Heart right ventricle (tissue), 16 donors: ENCODE results near the gene MAD1L1. TPM values are rescaled to one million over a fixed set of nuclear protein-coding genes. Genes with fewer than 3 reads are reported as not detected.
"Not testable (repeated sequence)": the region's sequence is repeated elsewhere in the genome, so short reads cannot be mapped to it uniquely, and the experiment has no call there.

Source experiments
- ATAC-seq, 8 donors: fragments of 200-7000 bp; cut with Tn5 transposase; one replicate each; pipeline ENCODE4 v1.9.1; 2020; ENCODE audit warnings: mild to moderate bottlenecking in 8 of 8, moderate library complexity in 8 of 8, moderate number of reproducible peaks in 1 of 8
- DNase-seq, 2 donors: peaks; one replicate each; pipeline ENCODE4 v3.0.0-alpha.2; 2020
- H3K27ac ChIP-seq, 10 donors: fragments of 200-600 bp; sonication (generic) in 2 of 10; one replicate each; pipeline versions ENCODE4 v1.5.0 to v1.8.0; 2020 to 2022; ENCODE audit warnings: mild to moderate bottlenecking in 3 of 10
- H3K27me3 ChIP-seq, 7 donors: fragments of 200-600 bp; one replicate each; pipeline ENCODE4 v1.8.0; 2021 to 2022; ENCODE audit warnings: mild to moderate bottlenecking in 2 of 7
- H3K36me3 ChIP-seq, 9 donors: fragments of 200-600 bp; sonication (generic) in 1 of 9; one replicate each; pipeline versions ENCODE4 v1.5.0 to v1.8.0; 2020 to 2022; ENCODE audit warnings: mild to moderate bottlenecking in 2 of 9
- H3K4me1 ChIP-seq, 9 donors: fragments of 200-600 bp; sonication (generic) in 1 of 9; one replicate each; pipeline versions ENCODE4 v1.5.0 to v1.8.0; 2020 to 2022; ENCODE audit warnings: mild to moderate bottlenecking in 4 of 9
- H3K4me3 ChIP-seq, 10 donors: fragments of 200-600 bp; sonication (generic) in 2 of 10; one replicate each; pipeline versions ENCODE4 v1.5.0 to v1.8.0; 2020 to 2022; ENCODE audit warnings: mild to moderate bottlenecking in 7 of 10, moderate library complexity in 2 of 10
- H3K9me3 ChIP-seq, 11 donors: fragments of 200-600 bp in 10 of 11; sonication (generic) in 2 of 11; one replicate each; pipeline versions ENCODE4 v1.5.0 to v1.8.0; 2013 to 2022; ENCODE audit warnings: mild to moderate bottlenecking in 2 of 11, control low read depth in 1 of 11, moderate library complexity in 1 of 11
- WGBS, 2 donors: extraction: QIAGEN DNeasy Blood & Tissue Kit; methylation state at CpG; one replicate each; pipeline ENCODE4 v1.1.7; 2013; ENCODE audit warnings: inconsistent platforms in 1 of 2; 5-methylcytosine and 5-hydroxymethylcytosine counted together
- intact Hi-C, 10 donors: fragments of 100-400 bp; cut with DNase I; formaldehyde crosslinking; loops; one replicate each; pipeline versions ENCODE4 v1.11.1 to v1.14.2; 2022
- polyA plus RNA-seq, 2 donors: library from polyadenylated mRNA; stranded (reverse); fragments of 200-250 nt; gene quantifications; one replicate each; pipeline ENCODE4 v1.2.3, GENCODE V29; 2013
- total RNA-seq, 10 donors: library from RNA; stranded (reverse); fragmentation: NEBNext Ultra II Directional in 3 of 10; extraction: Animal tissue kit (Norgen Biotek cat#: 25700) in 3 of 10; gene quantifications; one replicate each; pipeline versions ENCODE4 v1.2.1 to v1.2.4, GENCODE V29; 2021 to 2023
- TF ChIP-seq, protein P1 (sequence below), 9 donors: fragments of 200-600 bp; sonication (generic) in 2 of 9; IDR thresholded peaks; one replicate each; pipeline versions ENCODE4 v1.5.0 to v1.8.0; 2021 to 2022; ENCODE audit warnings: antibody characterized with exemption in 9 of 9, mild to moderate bottlenecking in 5 of 9, moderate library complexity in 1 of 9
- donor health status: Arrhythmogenic right ventricular cardiomyopathy.
- donor health status: ischemic (EF 13 %, LVEDD 7.1; RV severe dilation, severe dysfunction).
- donor health status: healthy with polysubstance abuse.
- donor health status: DM: no; HTN: yes; CAD: no.
- donor health status: DM: no; HTN: no; CAD: no.
- donor health status: ischemic (EF 25% LVEDD 6.9; RV normal size, moderate dysfunction).
- donor health status: ischemic (EF 25% LVEDD 5.7; RV mildly dilated, moderate dysfunction).
- donor health status: healthy.
- donor health status: DM: yes; HTN: yes; CAD: no.
- donor health status: Ischemic cardiomyopathy.
- donor health status: ischemic (EF 35%, LVEDD 5.7; RV mildly dilated, moderate dysfunction).
- donor health status: nonischemic (EF 11% LVEDD 7.7; RV severe dilation, severe dysfunction).
- donor health status: DM: yes; HTN: yes; CAD: no.
- donor health status: PGD.
- donor health status: ischemic (EF 29% LVEDD 5.4; RV normal size, mild dysfunction).
- donor health status: nonischemic (EF 23%, LVEDD 6.1; RV moderate dilation, normal function).

The MAD1L1 gene
- total and polyA plus RNA-seq, 12 donors = 13.8 to 46.8 (median 20.2) TPM

DNA sequence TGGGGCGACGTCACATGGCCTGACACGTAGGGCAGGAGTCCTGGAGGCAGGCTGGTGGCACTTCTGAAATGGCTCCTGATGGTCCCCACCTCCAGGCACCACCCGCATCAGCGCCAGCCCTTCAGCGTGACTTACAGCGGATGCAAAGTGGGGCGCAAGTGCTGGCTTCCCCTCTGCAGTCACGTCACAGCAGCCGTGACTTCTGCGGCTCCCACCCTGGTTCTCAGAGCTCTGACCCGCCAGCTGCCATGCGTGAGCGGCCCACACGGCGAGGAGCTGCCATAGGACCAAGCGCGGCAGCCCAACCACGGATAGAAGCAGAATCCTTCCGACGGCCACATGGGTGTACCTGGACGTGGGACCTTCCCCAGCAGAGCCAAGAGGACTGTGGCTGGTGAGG is 403.6 kb downstream of the MAD1L1 start:
- peaks cover 0 to 34% (median 0%) of the 10 kb centered on the region in 11 donors for H3K9me3 ChIP-seq
- no peak overlapping the region for H3K27ac ChIP-seq
- DNase-seq (no peak), ATAC-seq (no peak)
- no peaks in the 10 kb centered on the region for H3K4me1 ChIP-seq
- WGBS, 2 donors = 94 to 96% methylated on average over 22 of the region's 22 CpGs
- no peaks in the 10 kb centered on the region for H3K36me3 ChIP-seq
- H3K27me3 ChIP-seq = no peaks in the 10 kb centered on the region
- TF ChIP-seq, protein P1, sequence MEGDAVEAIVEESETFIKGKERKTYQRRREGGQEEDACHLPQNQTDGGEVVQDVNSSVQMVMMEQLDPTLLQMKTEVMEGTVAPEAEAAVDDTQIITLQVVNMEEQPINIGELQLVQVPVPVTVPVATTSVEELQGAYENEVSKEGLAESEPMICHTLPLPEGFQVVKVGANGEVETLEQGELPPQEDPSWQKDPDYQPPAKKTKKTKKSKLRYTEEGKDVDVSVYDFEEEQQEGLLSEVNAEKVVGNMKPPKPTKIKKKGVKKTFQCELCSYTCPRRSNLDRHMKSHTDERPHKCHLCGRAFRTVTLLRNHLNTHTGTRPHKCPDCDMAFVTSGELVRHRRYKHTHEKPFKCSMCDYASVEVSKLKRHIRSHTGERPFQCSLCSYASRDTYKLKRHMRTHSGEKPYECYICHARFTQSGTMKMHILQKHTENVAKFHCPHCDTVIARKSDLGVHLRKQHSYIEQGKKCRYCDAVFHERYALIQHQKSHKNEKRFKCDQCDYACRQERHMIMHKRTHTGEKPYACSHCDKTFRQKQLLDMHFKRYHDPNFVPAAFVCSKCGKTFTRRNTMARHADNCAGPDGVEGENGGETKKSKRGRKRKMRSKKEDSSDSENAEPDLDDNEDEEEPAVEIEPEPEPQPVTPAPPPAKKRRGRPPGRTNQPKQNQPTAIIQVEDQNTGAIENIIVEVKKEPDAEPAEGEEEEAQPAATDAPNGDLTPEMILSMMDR (IDR thresholded peaks at IDR 0.05) = no peak
- intact Hi-C loops = no loop called here
- no peak overlapping the region for H3K4me3 ChIP-seq

GRCh38 chr7:1828170-1828569 is 404.6 kb downstream of the MAD1L1 start:
- 95 to 96% methylated on average over 11 to 16 of the region's 16 CpGs for WGBS, 2 donors
- H3K9me3 ChIP-seq = peaks cover 0 to 26% (median 0%) of the 10 kb centered on the region in 11 donors
- DNase-seq, H3K27ac ChIP-seq, ATAC-seq, H3K4me1 ChIP-seq, H3K36me3 ChIP-seq, intact Hi-C loops, H3K27me3 ChIP-seq, H3K4me3 ChIP-seq: not testable (repeated sequence)

DNA sequence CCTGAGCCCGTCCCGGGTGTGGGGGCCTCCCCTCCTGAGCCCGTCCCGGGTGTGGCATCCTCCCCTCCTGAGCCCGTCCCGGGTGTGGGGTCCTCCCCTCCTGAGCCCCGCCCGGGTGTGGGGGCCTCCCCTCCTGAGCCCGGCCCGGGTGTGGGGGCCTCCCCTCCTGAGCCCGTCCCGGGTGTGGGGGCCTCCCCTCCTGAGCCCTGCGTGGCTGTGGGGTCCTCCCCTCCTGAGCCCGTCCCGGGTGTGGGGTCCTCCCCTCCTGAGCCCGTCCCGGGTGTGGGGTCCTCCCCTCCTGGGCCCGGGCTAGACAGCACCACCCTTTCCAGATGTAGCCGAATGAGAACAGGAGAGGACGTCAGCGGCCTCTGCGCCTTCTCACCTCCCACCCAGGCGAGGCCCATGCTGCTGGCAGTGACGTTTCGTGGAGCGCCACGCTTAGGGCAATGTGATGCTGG is 405.2 kb downstream of the MAD1L1 start:
- 87 to 94% methylated on average over 12 to 27 of the region's 27 CpGs for WGBS, 2 donors
- H3K36me3 ChIP-seq, intact Hi-C loops, ATAC-seq, H3K4me3 ChIP-seq, H3K4me1 ChIP-seq, DNase-seq, H3K27ac ChIP-seq, H3K27me3 ChIP-seq: not testable (repeated sequence)
- peaks cover 0 to 26% (median 0%) of the 10 kb centered on the region in 11 donors for H3K9me3 ChIP-seq

DNA sequence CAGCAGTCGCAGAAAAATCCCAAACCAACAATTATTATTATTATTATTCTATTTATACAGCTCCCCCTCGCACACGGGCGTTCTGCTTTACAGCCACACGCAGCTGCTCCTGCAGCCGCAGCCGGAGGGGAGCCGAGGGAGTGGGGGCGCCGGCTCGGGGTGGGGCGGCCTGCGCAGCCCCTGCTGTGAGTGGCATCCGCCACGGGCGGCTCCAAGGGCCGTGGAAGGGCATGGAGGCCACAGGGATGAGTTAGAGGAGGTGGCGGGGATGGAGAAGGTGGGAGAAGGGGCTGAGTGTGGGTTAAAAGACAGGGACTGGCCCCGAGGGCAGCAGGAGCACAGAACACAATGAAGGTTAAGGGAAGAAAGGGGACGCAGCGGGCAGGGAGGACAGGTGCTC is 405.8 kb downstream of the MAD1L1 start:
- WGBS, 2 donors = 92 to 93% methylated on average over 17 to 18 of the region's 21 CpGs
- H3K27me3 ChIP-seq, H3K4me3 ChIP-seq, H3K4me1 ChIP-seq, H3K27ac ChIP-seq, H3K36me3 ChIP-seq, DNase-seq, ATAC-seq, intact Hi-C loops: not testable (repeated sequence)
- peaks cover 0 to 24% (median 0%) of the 10 kb centered on the region in 11 donors for H3K9me3 ChIP-seq

DNA sequence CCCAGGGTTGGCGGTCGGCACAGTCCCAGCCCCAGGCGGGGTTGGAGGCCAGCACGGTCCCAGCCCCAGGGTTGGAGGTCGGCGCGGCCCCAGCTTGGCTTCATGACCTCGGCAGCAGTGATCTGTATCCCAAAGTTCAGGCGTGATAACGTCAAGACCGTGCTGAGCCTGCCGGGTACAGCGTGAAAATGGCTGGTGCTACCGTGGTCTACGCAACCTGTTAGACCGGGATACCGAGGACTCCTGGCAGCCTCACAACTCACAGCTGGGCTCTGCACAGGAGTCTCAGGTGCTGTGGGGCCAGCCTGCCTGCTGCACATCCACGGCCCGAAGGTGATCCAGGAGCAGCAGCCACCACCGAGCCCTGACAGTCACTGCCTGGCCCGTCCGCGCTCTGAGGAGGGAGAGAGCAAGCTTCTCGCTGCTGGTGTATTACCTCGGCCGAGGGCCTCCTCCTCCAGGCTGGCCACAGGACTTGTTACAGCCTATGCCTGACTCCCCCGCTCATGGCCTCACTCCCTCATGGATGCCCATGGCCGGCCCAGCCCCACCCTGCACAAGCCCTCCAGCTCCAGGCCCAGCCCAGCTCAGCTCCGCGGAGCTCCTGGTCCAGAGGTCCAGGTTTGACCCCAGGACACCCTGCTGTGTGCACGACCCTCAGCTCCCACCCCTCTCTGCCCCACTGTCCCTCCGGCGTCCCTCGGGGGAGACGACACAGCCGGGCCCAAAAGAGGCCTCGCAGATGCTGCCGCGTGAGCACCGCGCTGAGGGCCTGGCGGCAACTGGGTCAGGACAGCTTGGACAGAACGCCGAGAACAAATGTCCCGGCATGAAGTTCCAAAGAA is 406.6 kb downstream of the MAD1L1 start:
- Histone ChIP-seq H3K9me3 (peaks cover 0 to 17% (median 0%) of the 10 kb centered on the region in 11 donors), H3K27ac (no peak overlapping the region), H3K4me1 (no peaks in the 10 kb centered on the region), H3K36me3 (no peaks in the 10 kb centered on the region), H3K4me3 (no peak overlapping the region), H3K27me3 (no peaks in the 10 kb centered on the region)
- 91% methylated on average over 45 of the region's 45 CpGs for WGBS, 2 donors
- peak in 1 of 2 donors; percentile 19 for DNase-seq
- ATAC-seq = peak in 4 of 8 donors; percentile 20 to 88 (median 41)
- intact Hi-C loops = no loop called here
- TF ChIP-seq, protein P1 (IDR thresholded peaks at IDR 0.05) = no peak

DNA sequence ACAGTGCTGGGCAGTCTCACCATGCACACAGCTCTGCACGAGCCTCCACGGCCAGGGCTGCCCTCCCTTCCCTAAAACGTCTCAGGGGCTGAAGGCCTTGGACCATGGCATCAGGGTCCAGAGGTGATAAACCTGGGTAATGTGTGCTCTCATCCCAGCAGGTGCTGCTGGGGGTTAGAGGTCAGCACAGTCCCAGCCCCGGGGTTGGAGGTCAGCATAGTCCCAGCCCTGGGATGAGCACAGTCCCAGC is 407.2 kb downstream of the MAD1L1 start:
- ATAC-seq = peak in 1 of 8 donors; percentile 27
- H3K4me3 ChIP-seq, H3K27me3 ChIP-seq, H3K4me1 ChIP-seq, H3K36me3 ChIP-seq, DNase-seq, H3K27ac ChIP-seq, intact Hi-C loops: not testable (repeated sequence)
- 93 to 94% methylated on average over 4 of the region's 4 CpGs for WGBS, 2 donors
- peaks cover 0 to 13% (median 0%) of the 10 kb centered on the region in 11 donors for H3K9me3 ChIP-seq

GRCh38 chr7:1824882-1825646 is 407.7 kb downstream of the MAD1L1 start:
- intact Hi-C loops, DNase-seq, H3K4me3 ChIP-seq, H3K36me3 ChIP-seq, H3K4me1 ChIP-seq, H3K27ac ChIP-seq, H3K27me3 ChIP-seq: not testable (repeated sequence)
- peak in 1 of 8 donors; percentile 8 for ATAC-seq
- WGBS, 2 donors = 93 to 97% methylated on average over 28 of the region's 28 CpGs
- peaks cover 0 to 11% (median 0%) of the 10 kb centered on the region in 11 donors for H3K9me3 ChIP-seq

DNA sequence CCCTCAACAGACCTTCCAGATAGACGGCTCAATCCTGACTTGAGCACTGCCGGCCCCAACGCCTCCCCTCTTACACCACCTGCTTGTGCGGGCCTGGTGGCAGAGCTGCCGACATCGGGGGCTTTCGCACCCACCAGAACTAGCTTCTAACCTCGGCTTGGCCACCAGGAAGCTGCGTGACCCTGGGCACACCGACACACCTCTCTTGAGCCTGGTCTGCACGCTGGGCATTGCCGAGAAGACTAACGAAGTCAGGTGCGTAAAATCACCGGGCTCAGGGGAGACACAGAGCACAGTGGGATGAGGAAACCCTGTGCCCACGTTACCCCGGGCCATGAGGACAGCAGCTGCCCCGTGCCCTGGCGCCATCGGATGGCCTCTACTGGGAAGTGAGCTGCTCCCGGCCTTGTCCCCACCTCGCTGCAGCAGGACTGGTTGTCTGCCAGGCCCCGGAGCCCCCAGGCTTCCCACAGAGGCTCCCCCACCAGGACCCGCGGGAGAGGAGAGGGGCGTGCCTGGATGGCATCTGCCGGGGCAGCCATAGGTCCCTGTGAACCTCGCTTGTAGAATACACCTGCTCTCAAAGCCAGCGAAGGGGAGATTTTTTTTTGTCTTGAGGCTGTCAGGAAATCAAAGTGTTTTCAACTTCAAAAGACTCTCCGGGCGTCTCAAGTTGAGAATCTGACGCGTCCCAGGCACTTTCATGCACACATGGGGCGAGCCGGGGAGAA is 408.4 kb downstream of the MAD1L1 start:
- DNase-seq, intact Hi-C loops, H3K4me1 ChIP-seq, H3K9me3 ChIP-seq, H3K36me3 ChIP-seq, H3K27me3 ChIP-seq, ATAC-seq, H3K4me3 ChIP-seq, H3K27ac ChIP-seq: not testable (repeated sequence)
- WGBS, 2 donors = 88 to 94% methylated on average over 29 to 35 of the region's 35 CpGs
